Neural cell (in vitro differentiated cells): ENCODE results near the gene CKAP5. TPM values are rescaled to one million over a fixed set of nuclear protein-coding genes. Genes with fewer than 3 reads are reported as not detected.

ENCODE experiments used
- H2AFZ ChIP-seq: fragments of 200-600, 300-800 bp; sonication (generic), shearing (Covaris generic); 2 replicates; pipeline ENCODE4 v1.6.0; 2014; ENCODE audit warnings: low read depth, mild to moderate bottlenecking, antibody characterized with exemption, low read length, moderate library complexity
- H3F3A ChIP-seq: fragments of 200-600 bp; shearing (Covaris generic); 2 replicates; pipeline ENCODE4 v1.6.1; 2016; ENCODE audit warnings: mild to moderate bottlenecking, moderate library complexity, mixed read lengths, antibody characterized with exemption, low read length; ENCODE audit not compliant: insufficient read depth, poor library complexity, severe bottlenecking
- H3K27ac ChIP-seq: fragments of 200-600, 300-800 bp; sonication (generic), shearing (Covaris generic); 2 replicates; pipeline ENCODE4 v1.5.1; 2014; ENCODE audit warnings: mild to moderate bottlenecking, low read length, moderate library complexity
- H3K27me3 ChIP-seq: fragments of 300-800, 200-600 bp; sonication (generic), shearing (Covaris generic); 2 replicates; pipeline ENCODE4 v1.6.0; 2014; ENCODE audit warnings: mild to moderate bottlenecking, low read depth, low read length, moderate library complexity; ENCODE audit not compliant: insufficient read depth
- H3K36me3 ChIP-seq: fragments of 300-800, 200-600 bp; sonication (generic), shearing (Covaris generic); 2 replicates; pipeline ENCODE4 v1.5.1; 2014; ENCODE audit warnings: mild to moderate bottlenecking, antibody characterized with exemption, low read length, moderate library complexity; ENCODE audit not compliant: insufficient read depth
- H3K4me2 ChIP-seq: fragments of 300-800, 200-600 bp; sonication (generic), shearing (Covaris generic); 2 replicates; pipeline ENCODE4 v1.6.0; 2014; ENCODE audit warnings: mild to moderate bottlenecking, low read length
- H3K4me3 ChIP-seq: fragments of 300-800, 200-600 bp; sonication (generic), shearing (Covaris generic); 2 replicates; pipeline ENCODE4 v1.5.1; 2014; ENCODE audit warnings: mild to moderate bottlenecking, low read length, moderate library complexity
- H3K79me2 ChIP-seq: fragments of 200-600 bp; shearing (Covaris generic); replicated peaks from 2 replicates; pipeline ENCODE4 v1.6.0; 2014; ENCODE audit warnings: mild to moderate bottlenecking, low read length, moderate library complexity; ENCODE audit not compliant: insufficient read depth
- H3K9ac ChIP-seq: fragments of 300-800, 200-600 bp; sonication (generic), shearing (Covaris generic); 2 replicates; pipeline ENCODE4 v1.6.1; 2016; ENCODE audit warnings: mild to moderate bottlenecking, low read length, mixed read lengths
- H3K9me2 ChIP-seq: fragments of 200-600 bp; shearing (Covaris generic); 2 replicates; pipeline ENCODE4 v1.6.1; 2016; ENCODE audit warnings: mild to moderate bottlenecking, low read length, mixed read lengths; ENCODE audit not compliant: insufficient read depth
- H3K9me3 ChIP-seq: fragments of 200-600, 300-800 bp; sonication (generic), shearing (Covaris generic); 2 replicates; pipeline ENCODE4 v1.6.1; 2016; ENCODE audit warnings: mild to moderate bottlenecking, mixed run types, low read length, moderate library complexity, mixed read lengths
- H4K20me1 ChIP-seq: fragments of 200-600 bp; shearing (Covaris generic); 2 replicates; pipeline ENCODE4 v1.6.1; 2016; ENCODE audit warnings: mild to moderate bottlenecking, mixed run types; ENCODE audit not compliant: insufficient read depth
- CTCF ChIP-seq: fragments of 450-650 bp; IDR thresholded peaks from 2 replicates; pipeline ENCODE4 v1.5.1; 2014; ENCODE audit warnings: antibody characterized with exemption, mild to moderate bottlenecking, moderate library complexity; ENCODE audit not compliant: poor library complexity, severe bottlenecking
- EZH2 ChIP-seq: fragments of 200-600, 300-800 bp; shearing (Covaris generic), sonication (generic); IDR thresholded peaks from 2 replicates; pipeline ENCODE4 v1.6.1; 2014; ENCODE audit warnings: antibody characterized with exemption, low read length, borderline replicate concordance, mild to moderate bottlenecking; ENCODE audit not compliant: insufficient read depth, poor library complexity, severe bottlenecking
- MXI1 ChIP-seq: fragments of 450-650 bp; conservative IDR thresholded peaks from 2 replicates; pipeline ENCODE4 v1.6.1; 2014; ENCODE audit warnings: antibody characterized with exemption, mild to moderate bottlenecking; ENCODE audit not compliant: poor library complexity, severe bottlenecking
- POLR2AphosphoS5 ChIP-seq: IDR thresholded peaks from 2 replicates; pipeline ENCODE4 v1.6.1; 2012
- RAD21 ChIP-seq: fragments of 450-650 bp; conservative IDR thresholded peaks from 2 replicates; pipeline ENCODE4 v1.6.1; 2014; ENCODE audit warnings: antibody characterized with exemption, mild to moderate bottlenecking, moderate library complexity
- REST ChIP-seq: IDR thresholded peaks from 2 replicates; pipeline ENCODE4 v1.6.1; 2012; ENCODE audit warnings: borderline replicate concordance
- SMC3 ChIP-seq: fragments of 450-650 bp; conservative IDR thresholded peaks from 2 replicates; pipeline ENCODE4 v1.6.1; 2014; ENCODE audit warnings: antibody characterized with exemption, mild to moderate bottlenecking, moderate library complexity; ENCODE audit not compliant: poor library complexity
- TAF1 ChIP-seq: IDR thresholded peaks from 2 replicates; pipeline ENCODE4 v1.6.1; 2012; ENCODE audit warnings: low read depth
- polyA plus RNA-seq: library from polyadenylated mRNA; depleted of rRNA; stranded (reverse); fragments of >200 nt; gene quantifications from 2 replicates; pipeline ENCODE4 v1.2.3, GENCODE V29; 2014

CKAP5 gene
- polyA plus RNA-seq, 1 donor from 2014 or later = 90.3 TPM

- Histone ChIP-seq H3K9me3 (no peaks in the 10 kb centered on the region), H3K27me3 (no peaks in the 10 kb centered on the region), H3K27ac (no peak overlapping the region), H4K20me1 (no peaks in the 10 kb centered on the region), H2AFZ (no peak overlapping the region), H3K9me2 (no peaks in the 10 kb centered on the region), H3K36me3 (no peaks in the 10 kb centered on the region), H3K4me2 (no peak overlapping the region), H3K79me2 (no peaks in the 10 kb centered on the region), H3K4me3 (no peak overlapping the region), H3F3A (no peaks in the 10 kb centered on the region), H3K9ac (no peak overlapping the region)
- TF ChIP-seq REST = no peak
- no peak for TF ChIP-seq POLR2AphosphoS5
- no peak for TF ChIP-seq EZH2
- TF ChIP-seq CTCF = no peak
- no peak for TF ChIP-seq TAF1
These were observed 120.5 kb downstream of the CKAP5 start for GRCh38 chr11:46725338-46726205.

DNA sequence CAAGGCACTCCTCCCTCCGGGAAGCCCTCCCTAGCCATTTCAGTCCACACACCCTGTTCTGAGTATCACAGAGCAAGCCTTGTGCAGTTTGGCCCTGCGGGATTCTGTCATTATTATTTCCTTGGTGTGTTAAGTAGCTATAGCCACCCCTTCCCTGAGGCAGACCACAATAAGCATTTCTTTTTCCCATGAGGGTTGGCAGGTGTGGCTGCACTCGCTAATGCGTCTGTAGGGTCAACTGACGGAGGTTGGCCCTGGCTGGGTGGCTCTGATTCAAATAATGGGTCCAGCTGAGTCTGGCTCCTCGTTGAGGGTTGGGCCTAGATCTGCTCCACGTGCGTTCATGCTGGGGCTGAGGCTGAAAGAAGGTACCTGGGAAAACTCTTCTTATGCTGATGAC is 122.0 kb downstream of the CKAP5 start:
- TF ChIP-seq MXI1 (no peak), CTCF (no peak), TAF1 (no peak), SMC3 (no peak), EZH2 (no peak), RAD21 (no peak)
- Histone ChIP-seq H4K20me1 (no peaks in the 10 kb centered on the region), H3K9me2 (no peaks in the 10 kb centered on the region), H3K9me3 (no peaks in the 10 kb centered on the region), H3K79me2 (no peaks in the 10 kb centered on the region), H3K27me3 (no peaks in the 10 kb centered on the region), H3K27ac (no peak overlapping the region), H3K4me2 (no peak overlapping the region), H3K9ac (no peak overlapping the region), H2AFZ (no peak overlapping the region), H3K36me3 (no peaks in the 10 kb centered on the region), H3K4me3 (no peak overlapping the region), H3F3A (no peaks in the 10 kb centered on the region)
